ENCODE data around the gene CDC42SE1. TPM values are rescaled to one million over a fixed set of nuclear protein-coding genes. Genes with fewer than 3 reads are reported as not detected.
"Not testable (repeated sequence)": the region's sequence is repeated elsewhere in the genome, so short reads cannot be mapped to it uniquely, and the experiment has no call there.

CDC42SE1 gene, protein sequence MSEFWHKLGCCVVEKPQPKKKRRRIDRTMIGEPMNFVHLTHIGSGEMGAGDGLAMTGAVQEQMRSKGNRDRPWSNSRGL
- 59.0 TPM for polyA plus RNA-seq (2013, experiment 1 of 4)
- polyA plus RNA-seq (2013, experiment 2 of 4): 53.6 TPM
- polyA plus RNA-seq (2013, experiment 3 of 4): 50.0 TPM
- polyA plus RNA-seq (2013, experiment 4 of 4): 56.8 TPM

DNA sequence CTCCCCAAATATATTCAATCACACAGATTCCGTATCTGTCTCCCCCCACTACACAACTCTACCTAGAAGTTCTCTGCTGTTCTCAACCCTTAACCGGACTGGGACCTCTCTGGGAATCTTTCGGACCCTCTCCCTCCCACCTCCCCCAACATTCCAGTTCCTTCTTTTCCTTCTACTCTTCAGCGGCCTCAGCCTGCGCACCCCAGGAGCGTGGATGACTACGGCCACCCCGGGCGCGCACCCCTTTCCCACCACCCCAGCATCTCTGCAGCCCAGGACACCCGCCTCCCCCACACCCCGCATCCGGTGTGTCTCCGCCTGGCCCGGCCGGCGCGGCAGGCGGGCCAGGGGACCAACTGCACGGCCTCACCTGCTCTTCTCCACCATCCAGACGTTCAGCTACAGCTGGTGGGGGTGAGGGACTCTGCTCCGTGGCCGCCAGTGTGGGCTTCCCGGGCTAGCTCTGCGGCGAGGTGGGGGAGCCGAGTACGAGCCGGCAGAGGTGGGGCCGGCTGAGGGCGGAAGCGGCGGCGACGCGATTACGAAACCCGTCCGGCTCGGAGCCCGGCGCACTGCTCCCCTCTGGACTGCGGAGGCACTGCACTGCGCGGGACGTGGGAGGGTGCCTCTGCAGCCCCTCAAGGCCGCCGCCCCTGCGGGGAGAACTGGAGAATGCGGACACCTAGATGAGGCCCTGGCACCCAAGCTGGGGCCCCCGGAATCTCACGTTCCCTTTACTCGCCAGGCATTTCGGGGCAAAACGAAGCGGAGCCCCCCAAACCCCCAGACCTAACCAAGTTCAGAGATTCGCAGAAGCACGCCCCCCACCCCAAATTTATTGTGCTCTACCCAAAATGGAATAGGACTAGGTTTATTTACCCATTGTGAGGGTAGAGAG is at the start of gene CDC42SE1:
TSS of gene CDC42SE1 (minus strand) at position 514 of the 898 bp plus-strand sequence. CDS start 3,892 bp downstream, outside the sequence.
- Histone ChIP-seq H3K4me3 (ENCODE audit: insufficient read depth, low read depth, low read length) (peak within 1 kb of the TSS; percentile 94), H3K27ac (ENCODE audit: insufficient read depth, low read depth, low read length, poor library complexity, severe bottlenecking) (peak within 1 kb of the TSS; percentile 80), H3K27me3 (ENCODE audit: control insufficient read depth, insufficient read depth, low read length, poor library complexity, severe bottlenecking) (no peaks in the 10 kb centered on the region), H3K36me3 (ENCODE audit: control insufficient read depth, insufficient read depth, low read length) (peaks cover 4% of the 10 kb centered on the region), H3K4me1 (ENCODE audit: control insufficient read depth, insufficient read depth, low read length) (peaks cover 11% of the 10 kb centered on the region), H3K9me3 (ENCODE audit: control insufficient read depth, low read length) (no peaks in the 10 kb centered on the region)
- WGBS, 2 experiments: 0% methylated on average over 58 of the region's 58 CpGs

DNA sequence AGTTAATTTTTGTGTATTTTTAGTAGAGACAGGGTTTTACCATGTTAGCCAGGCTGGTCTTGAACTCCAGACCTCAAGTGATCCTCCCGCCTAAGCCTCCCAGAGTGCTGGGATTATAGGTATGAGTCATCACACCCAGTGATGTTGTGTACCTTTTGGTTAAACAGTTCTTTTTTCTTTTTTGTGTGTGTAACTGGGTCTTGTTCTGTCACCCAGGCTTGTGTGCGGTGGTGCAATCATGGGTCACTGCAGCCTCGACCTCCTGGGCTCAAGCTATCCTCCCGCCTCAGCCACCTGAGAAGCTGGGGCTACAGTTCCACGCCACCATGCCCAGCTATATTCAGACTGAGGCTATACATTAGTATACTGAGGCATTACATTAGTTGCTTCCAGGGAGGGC is 48.9 kb upstream of the CDC42SE1 start:
- Histone ChIP-seq H3K27ac (ENCODE audit: insufficient read depth, low read depth, low read length, poor library complexity, severe bottlenecking) (no peak overlapping the region), H3K27me3 (ENCODE audit: control insufficient read depth, insufficient read depth, low read length, poor library complexity, severe bottlenecking) (no peaks in the 10 kb centered on the region), H3K4me3 (ENCODE audit: insufficient read depth, low read depth, low read length) (no peak overlapping the region), H3K36me3 (ENCODE audit: control insufficient read depth, insufficient read depth, low read length) (no peaks in the 10 kb centered on the region), H3K4me1 (ENCODE audit: control insufficient read depth, insufficient read depth, low read length) (no peaks in the 10 kb centered on the region), H3K9me3 (ENCODE audit: control insufficient read depth, low read length) (no peaks in the 10 kb centered on the region)
- WGBS, 2 experiments: 93 to 98% methylated on average over 5 of the region's 5 CpGs

DNA sequence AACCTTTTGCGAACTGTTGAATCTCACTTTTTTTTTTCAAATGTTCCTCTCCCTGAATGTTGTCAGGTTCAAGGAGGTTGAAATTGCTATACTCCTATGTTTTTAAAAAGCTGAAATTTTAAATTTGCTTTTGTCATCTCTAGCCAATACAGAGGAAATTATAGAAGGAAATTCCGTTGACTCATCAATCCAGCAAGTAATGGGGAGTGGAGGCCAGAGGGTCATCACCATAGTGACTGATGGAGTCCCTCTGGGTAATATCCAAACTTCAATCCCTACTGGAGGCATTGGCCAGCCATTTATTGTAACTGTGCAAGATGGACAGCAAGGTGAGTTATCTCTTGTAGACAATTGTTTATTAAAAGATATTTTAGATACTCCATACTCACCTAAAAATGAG is 47.5 kb upstream of the CDC42SE1 start:
- H3K27ac ChIP-seq (ENCODE audit: insufficient read depth, low read depth, low read length, poor library complexity, severe bottlenecking): no peak overlapping the region
- H3K27me3 ChIP-seq (ENCODE audit: control insufficient read depth, insufficient read depth, low read length, poor library complexity, severe bottlenecking): no peaks in the 10 kb centered on the region
- no peaks in the 10 kb centered on the region for H3K9me3 ChIP-seq (ENCODE audit: control insufficient read depth, low read length)
- no peaks in the 10 kb centered on the region for H3K36me3 ChIP-seq (ENCODE audit: control insufficient read depth, insufficient read depth, low read length)
- WGBS, 2 experiments: 87 to 88% methylated on average over 2 of the region's 2 CpGs
- H3K4me1 ChIP-seq (ENCODE audit: control insufficient read depth, insufficient read depth, low read length): no peaks in the 10 kb centered on the region
- no peak overlapping the region for H3K4me3 ChIP-seq (ENCODE audit: insufficient read depth, low read depth, low read length)

DNA sequence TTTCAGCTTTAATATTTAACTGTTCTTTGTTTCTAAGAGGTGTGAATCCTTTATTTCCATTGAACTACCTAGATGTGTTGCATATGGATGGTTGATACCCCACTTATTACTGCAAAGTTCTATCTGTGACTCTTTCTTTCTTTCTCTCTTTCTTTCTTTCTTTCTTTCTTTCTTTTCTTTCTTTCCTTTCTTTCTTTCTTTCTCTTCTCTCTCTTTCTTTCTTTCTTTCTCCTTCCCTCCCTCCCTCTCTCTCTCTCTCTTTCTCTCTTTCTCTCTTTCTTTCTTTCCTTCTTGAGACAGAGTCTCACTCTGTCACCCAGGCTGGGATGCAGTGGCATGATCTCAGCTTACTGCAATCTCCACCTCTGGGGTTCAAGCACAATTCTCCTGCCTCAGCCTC is 45.2 kb upstream of the CDC42SE1 start:
- Histone ChIP-seq H3K9me3 (ENCODE audit: control insufficient read depth, low read length) (no peaks in the 10 kb centered on the region), H3K27ac (ENCODE audit: insufficient read depth, low read depth, low read length, poor library complexity, severe bottlenecking) (no peak overlapping the region), H3K27me3 (ENCODE audit: control insufficient read depth, insufficient read depth, low read length, poor library complexity, severe bottlenecking) (no peaks in the 10 kb centered on the region), H3K4me1 (ENCODE audit: control insufficient read depth, insufficient read depth, low read length) (no peaks in the 10 kb centered on the region), H3K4me3 (ENCODE audit: insufficient read depth, low read depth, low read length) (no peak overlapping the region), H3K36me3 (ENCODE audit: control insufficient read depth, insufficient read depth, low read length) (no peaks in the 10 kb centered on the region)

DNA sequence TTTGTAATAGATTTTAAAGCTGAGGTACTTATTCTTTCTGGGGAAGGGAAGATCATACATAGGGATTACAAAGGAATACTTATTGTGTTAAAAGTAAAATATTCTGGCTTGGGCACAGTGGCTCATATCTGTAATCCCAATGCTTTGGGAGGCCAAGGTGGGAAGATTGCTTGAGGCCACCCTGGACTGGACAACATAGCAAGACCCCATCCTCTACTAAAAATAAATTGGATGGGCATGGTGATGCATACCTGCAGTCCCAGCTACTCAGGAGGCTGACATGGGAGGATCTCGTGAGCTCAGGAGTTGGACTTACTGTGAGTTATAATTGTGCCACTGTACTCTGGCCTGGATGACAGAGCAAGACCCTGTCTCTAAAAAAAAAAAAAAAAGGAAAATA is 38.7 kb upstream of the CDC42SE1 start:
- Histone ChIP-seq H3K27me3 (ENCODE audit: control insufficient read depth, insufficient read depth, low read length, poor library complexity, severe bottlenecking) (no peaks in the 10 kb centered on the region), H3K4me1 (ENCODE audit: control insufficient read depth, insufficient read depth, low read length) (no peaks in the 10 kb centered on the region), H3K9me3 (ENCODE audit: control insufficient read depth, low read length) (no peaks in the 10 kb centered on the region), H3K4me3 (ENCODE audit: insufficient read depth, low read depth, low read length) (no peak overlapping the region), H3K27ac (ENCODE audit: insufficient read depth, low read depth, low read length, poor library complexity, severe bottlenecking) (no peak overlapping the region), H3K36me3 (ENCODE audit: control insufficient read depth, insufficient read depth, low read length) (no peaks in the 10 kb centered on the region)
- 88 to 95% methylated on average over 1 of the region's 1 CpG for WGBS, 2 experiments

DNA sequence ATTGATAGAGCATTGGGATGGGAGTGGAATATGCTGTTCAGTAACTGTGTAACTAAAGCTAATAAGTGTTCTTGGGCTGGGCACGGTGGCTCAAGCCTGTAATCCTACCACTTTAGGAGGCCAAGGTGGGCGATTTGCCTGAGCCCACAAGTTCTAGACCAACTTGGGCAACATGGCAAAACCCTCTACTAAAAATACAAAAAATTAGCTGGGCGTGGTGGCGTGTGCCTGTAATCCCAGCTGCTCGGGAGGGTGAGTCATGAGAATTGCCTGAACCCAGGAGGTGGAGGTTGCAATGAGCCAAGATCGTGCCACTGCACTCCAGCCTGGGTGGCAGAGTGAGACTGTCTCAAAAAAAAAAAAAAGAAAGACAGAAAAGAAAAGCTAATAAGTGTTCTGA is 38.0 kb upstream of the CDC42SE1 start:
- H3K27me3 ChIP-seq (ENCODE audit: control insufficient read depth, insufficient read depth, low read length, poor library complexity, severe bottlenecking); H3K4me3 ChIP-seq (ENCODE audit: insufficient read depth, low read depth, low read length); H3K36me3 ChIP-seq (ENCODE audit: control insufficient read depth, insufficient read depth, low read length); H3K9me3 ChIP-seq (ENCODE audit: control insufficient read depth, low read length); H3K27ac ChIP-seq (ENCODE audit: insufficient read depth, low read depth, low read length, poor library complexity, severe bottlenecking); H3K4me1 ChIP-seq (ENCODE audit: control insufficient read depth, insufficient read depth, low read length): not testable (repeated sequence)
- WGBS, 2 experiments: 90 to 92% methylated on average over 6 of the region's 6 CpGs

DNA sequence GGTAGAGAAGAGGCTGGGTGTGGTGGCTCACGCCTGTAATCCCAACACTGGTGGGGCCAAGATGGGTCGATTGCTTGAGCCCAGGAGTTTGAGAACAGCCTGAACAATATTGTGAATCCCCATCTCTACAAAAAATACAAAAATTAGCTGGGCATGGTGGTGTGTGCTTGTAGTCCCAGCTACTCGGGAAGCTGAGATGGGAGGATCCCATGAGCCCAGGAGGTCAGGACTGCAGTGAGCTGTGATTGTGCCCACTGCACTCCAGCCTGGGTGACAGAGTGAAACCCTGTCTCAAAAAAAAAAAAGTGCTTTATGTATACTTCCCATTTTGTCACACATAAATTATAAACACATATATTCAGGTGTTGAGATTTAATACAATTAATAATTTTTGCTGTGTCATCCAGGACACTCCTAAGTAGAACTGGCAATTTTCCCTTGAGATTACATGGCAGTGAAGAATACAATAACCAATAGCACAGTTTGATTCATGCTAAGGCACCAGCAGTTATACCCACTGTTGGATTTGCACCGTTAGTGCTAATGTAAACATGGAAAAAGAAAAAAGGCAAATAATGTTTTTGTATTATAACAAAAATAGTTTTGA is 26.6 kb upstream of the CDC42SE1 start:
- H3K4me3 ChIP-seq (ENCODE audit: insufficient read depth, low read depth, low read length): no peak overlapping the region
- H3K4me1 ChIP-seq (ENCODE audit: control insufficient read depth, insufficient read depth, low read length): no peaks in the 10 kb centered on the region
- H3K27ac ChIP-seq (ENCODE audit: insufficient read depth, low read depth, low read length, poor library complexity, severe bottlenecking): no peak overlapping the region
- H3K27me3 ChIP-seq (ENCODE audit: control insufficient read depth, insufficient read depth, low read length, poor library complexity, severe bottlenecking): no peaks in the 10 kb centered on the region
- H3K36me3 ChIP-seq (ENCODE audit: control insufficient read depth, insufficient read depth, low read length): no peaks in the 10 kb centered on the region
- H3K9me3 ChIP-seq (ENCODE audit: control insufficient read depth, low read length): no peaks in the 10 kb centered on the region
- WGBS, 2 experiments: 80 to 94% methylated on average over 4 of the region's 4 CpGs

DNA sequence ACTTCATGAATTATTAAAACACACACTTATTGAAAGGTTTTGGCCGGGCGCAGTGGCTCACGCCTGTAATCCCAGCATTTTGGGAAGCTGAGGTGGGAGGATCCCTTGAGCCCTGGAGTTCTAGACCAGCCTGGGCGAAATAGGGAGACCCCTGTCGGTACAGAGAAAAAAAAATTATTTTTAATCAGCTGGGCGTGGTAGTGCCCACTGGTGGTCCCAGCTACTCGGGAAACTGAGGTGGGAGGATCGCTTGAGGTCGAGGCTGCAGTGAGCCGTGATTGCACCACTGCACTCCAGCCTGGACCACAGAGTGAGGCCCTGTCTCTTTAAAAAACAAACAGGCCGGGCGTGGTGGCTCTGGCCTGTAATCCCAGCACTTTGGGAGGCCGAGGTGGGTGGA is 12.8 kb upstream of the CDC42SE1 start:
- H3K27ac ChIP-seq (ENCODE audit: insufficient read depth, low read depth, low read length, poor library complexity, severe bottlenecking): no peak overlapping the region
- no peaks in the 10 kb centered on the region for H3K27me3 ChIP-seq (ENCODE audit: control insufficient read depth, insufficient read depth, low read length, poor library complexity, severe bottlenecking)
- H3K9me3 ChIP-seq (ENCODE audit: control insufficient read depth, low read length): no peaks in the 10 kb centered on the region
- H3K36me3 ChIP-seq (ENCODE audit: control insufficient read depth, insufficient read depth, low read length): peaks cover 1% of the 10 kb centered on the region
- H3K4me3 ChIP-seq (ENCODE audit: insufficient read depth, low read depth, low read length): no peak overlapping the region
- WGBS, 2 experiments: 87 to 89% methylated on average over 13 of the region's 13 CpGs
- H3K4me1 ChIP-seq (ENCODE audit: control insufficient read depth, insufficient read depth, low read length): peaks cover 3% of the 10 kb centered on the region

DNA sequence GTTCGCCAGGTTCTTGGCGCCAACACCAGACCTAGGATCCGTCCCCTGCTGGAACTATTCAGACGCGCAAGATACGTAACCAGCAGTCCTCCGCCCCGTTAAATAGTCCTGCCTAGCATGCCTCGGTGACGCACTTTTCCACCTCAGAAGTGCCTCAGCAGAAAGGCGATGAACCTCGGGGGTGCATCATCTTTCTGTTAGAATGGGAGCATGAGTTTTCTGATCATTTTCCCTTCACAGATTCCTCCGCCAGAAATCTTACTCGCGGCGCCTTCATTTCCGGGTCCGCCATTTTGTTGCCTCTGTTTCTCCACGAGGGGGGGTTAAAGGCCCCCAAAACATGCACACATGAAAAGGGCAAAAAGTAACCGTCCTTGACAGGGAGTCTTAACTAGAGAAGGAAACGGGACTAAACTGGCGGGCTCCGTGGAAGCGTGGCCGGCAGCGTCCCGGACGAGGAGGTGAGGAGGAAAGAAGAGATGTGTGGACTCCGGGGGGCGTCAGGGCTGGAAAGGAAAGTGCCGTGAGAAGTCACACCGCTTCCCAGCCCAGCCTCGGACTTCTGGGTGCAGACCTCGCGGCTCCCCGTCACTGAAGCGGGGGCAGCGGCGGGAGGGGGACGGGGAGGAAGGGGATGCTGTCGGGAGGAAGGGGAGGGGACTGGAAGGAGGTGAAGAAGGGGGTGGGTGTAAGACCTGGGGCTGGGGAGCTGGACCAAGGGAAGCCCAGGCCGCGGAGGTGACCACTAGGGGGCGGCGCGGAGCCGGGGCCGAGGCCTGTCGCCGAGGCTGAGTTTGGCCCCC is 11.3 kb upstream of the CDC42SE1 start, which contains the start of gene GABPB2:
TSS of gene GABPB2 (plus strand) at position 288 of the 803 bp plus-strand sequence. CDS start 17,429 bp downstream, outside the sequence.
- no peaks in the 10 kb centered on the region for H3K27me3 ChIP-seq (ENCODE audit: control insufficient read depth, insufficient read depth, low read length, poor library complexity, severe bottlenecking)
- WGBS, 2 experiments: 1% methylated on average over 50 of the region's 50 CpGs
- peaks cover 3% of the 10 kb centered on the region for H3K4me1 ChIP-seq (ENCODE audit: control insufficient read depth, insufficient read depth, low read length)
- peaks cover 6% of the 10 kb centered on the region for H3K36me3 ChIP-seq (ENCODE audit: control insufficient read depth, insufficient read depth, low read length)
- H3K4me3 ChIP-seq (ENCODE audit: insufficient read depth, low read depth, low read length): peak within 1 kb of the TSS; percentile 85
- H3K9me3 ChIP-seq (ENCODE audit: control insufficient read depth, low read length): no peaks in the 10 kb centered on the region
- peak within 1 kb of the TSS; percentile 95 for H3K27ac ChIP-seq (ENCODE audit: insufficient read depth, low read depth, low read length, poor library complexity, severe bottlenecking)

Data from ectodermal cell (in vitro differentiated cells).